Stimulated activated CD4-positive, alpha-beta T cell treated with anti-CD3 and anti-CD28 coated beads, Interleukin-4, amount 100 ng/mL, for 48 hours (primary cell): ENCODE results near the gene GANC.
"Not testable (repeated sequence)": the region's sequence is repeated elsewhere in the genome, so short reads cannot be mapped to it uniquely, and the experiment has no call there.

ENCODE experiments used
- DNase-seq, 2 donors: peaks; one replicate each; pipeline ENCODE4 v3.0.0-alpha.2; 2020; ENCODE audit warnings: low read depth in 2 of 2

GANC gene

GRCh38 chr15:42284551-42284950 is 11.6 kb downstream of the GANC start:
- DNase-seq = no peak

- DNase-seq = no peak
Observed at GRCh38 chr15:42285034-42285433, 12.0 kb downstream of the GANC start.

- DNase-seq = no peak
Observed at GRCh38 chr15:42286445-42287029, 13.5 kb downstream of the GANC start.

- DNase-seq = no peak
Observed at GRCh38 chr15:42287931-42288330, 14.9 kb downstream of the GANC start.

GRCh38 chr15:42289166-42289565 is 16.2 kb downstream of the GANC start:
- no peak for DNase-seq

GRCh38 chr15:42301004-42301403 is 28.0 kb downstream of the GANC start:
- DNase-seq = not testable (repeated sequence)

GRCh38 chr15:42306681-42307080 is 33.7 kb downstream of the GANC start:
- no peak for DNase-seq

- peak in 1 of 2 donors; percentile 0 for DNase-seq
Observed at GRCh38 chr15:42313463-42313862, 40.5 kb downstream of the GANC start.

- DNase-seq = no peak
Observed at GRCh38 chr15:42314818-42315217, 41.8 kb downstream of the GANC start.

GRCh38 chr15:42315521-42315920 is 42.5 kb downstream of the GANC start:
- no peak for DNase-seq

- not testable (repeated sequence) for DNase-seq
Observed at GRCh38 chr15:42316282-42316805, 43.3 kb downstream of the GANC start.

GRCh38 chr15:42319206-42319605 is 46.2 kb downstream of the GANC start:
- no peak for DNase-seq

- DNase-seq = no peak
Observed at GRCh38 chr15:42324308-42324707, 51.3 kb downstream of the GANC start.

GRCh38 chr15:42329161-42329560 is 56.2 kb downstream of the GANC start:
- no peak for DNase-seq

- DNase-seq = no peak
Observed at GRCh38 chr15:42329992-42330391, 57.0 kb downstream of the GANC start.

- no peak for DNase-seq
Observed at GRCh38 chr15:42331235-42331634, 58.2 kb downstream of the GANC start.

GRCh38 chr15:42332331-42332730 is 59.3 kb downstream of the GANC start:
- no peak for DNase-seq

GRCh38 chr15:42335074-42335473 is 62.1 kb downstream of the GANC start:
- no peak for DNase-seq

GRCh38 chr15:42336650-42337049 is 63.6 kb downstream of the GANC start:
- not testable (repeated sequence) for DNase-seq

- DNase-seq = not testable (repeated sequence)
Observed at GRCh38 chr15:42337104-42337503, 64.1 kb downstream of the GANC start.

- no peak for DNase-seq
Observed at GRCh38 chr15:42338500-42338899, 65.5 kb downstream of the GANC start.

GRCh38 chr15:42343596-42344232 is 70.7 kb downstream of the GANC start:
- no peak for DNase-seq

- no peak for DNase-seq
Observed at GRCh38 chr15:42344763-42345162, 71.8 kb downstream of the GANC start.

GRCh38 chr15:42345504-42345903 is 72.5 kb downstream of the GANC start:
- no peak for DNase-seq
